Measurements from ENCODE around the gene SNX10. TPM values are rescaled to one million over a fixed set of nuclear protein-coding genes. Genes with fewer than 3 reads are reported as not detected.
A peak's percentile ranks its signal among the peaks of the same experiment; 100 is the strongest.

The SNX10 gene
- polyA plus RNA-seq, 6 donors from 2014 or later = 138 to 210 (median 164) TPM

- ATAC-seq (ENCODE audit: low read depth in 2 of 2) (no peak), DNase-seq (no peak)
- Mint-ChIP-seq H3K36me3 (no peaks in the 10 kb centered on the region), H3K27ac (no peak overlapping the region), H3K9me3 (no peaks in the 10 kb centered on the region), H3K27me3 (peaks cover 0 to 29% (median 18%) of the 10 kb centered on the region in 3 donors), H3K4me1 (peaks cover 0 to 6% (median 0%) of the 10 kb centered on the region in 3 donors), H3K4me3 (no peak overlapping the region)
These were observed 96.6 kb downstream of the SNX10 start for GRCh38 chr7:26388256-26388655.

- ATAC-seq (ENCODE audit: low read depth in 2 of 2) = no peak
- Mint-ChIP-seq H3K36me3 (no peaks in the 10 kb centered on the region), H3K27ac (no peak overlapping the region), H3K4me1 (peaks cover 0 to 6% (median 0%) of the 10 kb centered on the region in 3 donors), H3K27me3 (peaks cover 0 to 29% (median 18%) of the 10 kb centered on the region in 3 donors), H3K4me3 (no peak overlapping the region), H3K9me3 (no peaks in the 10 kb centered on the region)
- no peak for DNase-seq
These were observed 98.4 kb downstream of the SNX10 start for GRCh38 chr7:26390016-26390415.

DNA sequence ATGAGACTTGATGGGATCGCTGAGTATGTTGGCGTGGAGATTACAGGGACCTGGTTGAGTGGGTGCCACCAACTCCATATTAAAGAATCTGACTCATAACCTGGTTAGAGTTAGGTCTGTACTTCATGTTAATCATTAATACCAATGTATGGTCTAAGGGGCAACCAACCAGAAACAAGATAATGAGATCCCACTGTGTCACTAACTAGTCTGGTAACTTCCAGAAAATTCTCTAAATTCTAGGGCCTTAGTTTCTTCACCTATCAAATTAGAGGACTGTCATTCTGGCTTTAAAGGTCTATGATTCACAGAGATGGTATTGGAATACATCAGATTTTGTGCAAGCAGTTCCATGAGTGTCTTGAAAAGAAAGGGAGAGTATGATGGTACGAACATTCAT, 102.2 kb downstream of the SNX10 start:
- peaks cover 7 to 17% (median 12%) of the 10 kb centered on the region in 3 donors for H3K4me1 Mint-ChIP-seq
- H3K4me3 Mint-ChIP-seq = no peak overlapping the region
- no peaks in the 10 kb centered on the region for H3K9me3 Mint-ChIP-seq
- peaks cover 0 to 18% (median 16%) of the 10 kb centered on the region in 3 donors for H3K27me3 Mint-ChIP-seq
- H3K27ac Mint-ChIP-seq = no peak overlapping the region
- no peak for ATAC-seq (ENCODE audit: low read depth in 2 of 2)
- H3K36me3 Mint-ChIP-seq = peaks cover 0 to 3% of the 10 kb centered on the region in 2 donors
- DNase-seq = no peak

DNA sequence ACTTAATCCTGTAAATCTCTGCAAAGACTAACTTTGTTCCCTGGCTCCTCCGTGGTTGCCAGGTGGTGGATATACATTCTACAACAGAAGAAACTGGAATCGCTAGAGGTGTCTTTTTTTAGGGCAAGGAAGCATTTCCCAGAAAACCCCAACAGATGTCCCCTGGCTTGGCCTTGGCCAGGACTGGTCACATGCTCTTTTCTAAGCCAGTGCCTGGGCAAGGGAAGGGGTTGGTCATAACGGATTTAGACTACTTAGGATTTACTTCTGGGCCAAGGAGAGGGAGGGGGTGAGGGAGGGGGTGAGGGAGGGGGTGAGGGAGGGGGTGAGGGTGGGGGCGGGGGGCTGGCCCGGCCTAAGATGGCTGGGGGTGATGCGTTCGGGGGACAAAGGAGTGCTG, 105.7 kb downstream of the SNX10 start:
- peaks cover 0 to 9% of the 10 kb centered on the region in 2 donors for H3K36me3 Mint-ChIP-seq
- no peak for DNase-seq
- no peak for ATAC-seq (ENCODE audit: low read depth in 2 of 2)
- H3K4me1 Mint-ChIP-seq = peaks cover 22 to 41% (median 31%) of the 10 kb centered on the region in 3 donors
- H3K4me3 Mint-ChIP-seq = peak overlapping the region; percentile 35 to 98 (median 88)
- no peaks in the 10 kb centered on the region for H3K9me3 Mint-ChIP-seq
- peak overlapping the region in 3 of 6 donors; percentile 92 to 96 (median 95) for H3K27ac Mint-ChIP-seq
- H3K27me3 Mint-ChIP-seq = peaks cover 0 to 10% (median 10%) of the 10 kb centered on the region in 3 donors

GRCh38 chr7:26397796-26398426, 106.2 kb downstream of the SNX10 start:
- peaks cover 0 to 10% (median 10%) of the 10 kb centered on the region in 3 donors for H3K27me3 Mint-ChIP-seq
- ATAC-seq (ENCODE audit: low read depth in 2 of 2) (peak; percentile 15 to 17), DNase-seq (peak; percentile 47)
- peak overlapping the region; percentile 83 to 98 (median 90) for H3K4me3 Mint-ChIP-seq
- H3K4me1 Mint-ChIP-seq = peaks cover 22 to 41% (median 31%) of the 10 kb centered on the region in 3 donors
- H3K36me3 Mint-ChIP-seq = peaks cover 0 to 9% of the 10 kb centered on the region in 2 donors
- no peaks in the 10 kb centered on the region for H3K9me3 Mint-ChIP-seq
- peak overlapping the region; percentile 44 to 96 (median 94) for H3K27ac Mint-ChIP-seq

- DNase-seq = no peak
These were observed 106.7 kb downstream of the SNX10 start for GRCh38 chr7:26398427-26398755.

DNA sequence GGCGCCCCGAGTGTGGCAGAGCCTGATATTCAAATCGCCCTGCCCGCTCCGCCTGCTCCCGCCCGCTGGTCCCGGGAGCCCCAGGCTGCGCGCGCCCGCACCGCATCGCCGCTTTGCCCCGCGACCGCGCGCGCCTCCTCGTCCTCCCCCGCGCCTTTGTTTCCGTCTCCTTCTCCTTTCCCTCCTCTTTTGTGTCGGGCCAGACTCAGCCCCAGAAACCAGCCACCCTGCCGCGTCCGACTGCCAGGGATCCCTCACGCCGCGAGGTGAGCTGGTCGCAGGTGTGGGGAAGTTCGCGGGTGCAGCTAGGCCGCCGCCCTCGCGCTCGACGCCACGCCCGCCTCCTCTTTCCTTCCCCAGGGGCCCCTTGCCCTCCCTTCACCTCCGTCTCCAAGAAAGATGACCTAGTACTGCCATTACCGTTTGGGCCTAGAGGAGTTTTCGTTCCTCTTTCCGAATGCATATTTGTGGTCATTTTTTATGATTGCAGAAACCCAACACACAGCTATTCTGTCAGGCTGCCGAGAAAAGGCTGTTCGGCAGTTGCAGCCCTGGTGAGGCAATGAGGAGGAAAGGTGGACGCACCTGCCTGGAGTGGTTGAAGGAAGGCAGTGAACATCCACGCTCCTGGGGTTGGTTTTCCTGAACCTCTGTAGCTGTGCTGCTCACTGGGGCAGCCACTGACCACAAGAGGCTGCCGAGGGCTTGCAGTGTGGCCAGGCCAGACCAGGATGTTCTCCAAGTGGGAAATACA, 107.3 kb downstream of the SNX10 start:
- H3K9me3 Mint-ChIP-seq = no peaks in the 10 kb centered on the region
- DNase-seq = peak; percentile 87
- H3K4me1 Mint-ChIP-seq = peaks cover 22 to 41% (median 31%) of the 10 kb centered on the region in 3 donors
- H3K27me3 Mint-ChIP-seq = peaks cover 0 to 10% (median 6%) of the 10 kb centered on the region in 3 donors
- peak overlapping the region; percentile 83 to 100 (median 98) for H3K4me3 Mint-ChIP-seq
- peaks cover 0 to 9% of the 10 kb centered on the region in 2 donors for H3K36me3 Mint-ChIP-seq
- ATAC-seq (ENCODE audit: low read depth in 2 of 2) = peak; percentile 86
- peak overlapping the region; percentile 68 to 99 (median 96) for H3K27ac Mint-ChIP-seq

More at GRCh38 chr7:26398427-26398755, 106.7 kb downstream of the SNX10 start:
- H3K27ac Mint-ChIP-seq = peak overlapping the region in 4 of 6 donors; percentile 92 to 96 (median 94)
- peaks cover 0 to 9% of the 10 kb centered on the region in 2 donors for H3K36me3 Mint-ChIP-seq
- ATAC-seq (ENCODE audit: low read depth in 2 of 2) = peak; percentile 42 to 43
- peak overlapping the region; percentile 83 to 100 (median 98) for H3K4me3 Mint-ChIP-seq
- peaks cover 22 to 41% (median 31%) of the 10 kb centered on the region in 3 donors for H3K4me1 Mint-ChIP-seq
- no peaks in the 10 kb centered on the region for H3K9me3 Mint-ChIP-seq
- peaks cover 0 to 10% (median 10%) of the 10 kb centered on the region in 3 donors for H3K27me3 Mint-ChIP-seq

- DNase-seq (no peak), ATAC-seq (ENCODE audit: low read depth in 2 of 2) (no peak)
- peaks cover 0 to 14% (median 4%) of the 10 kb centered on the region in 3 donors for H3K27me3 Mint-ChIP-seq
- peak overlapping the region in 3 of 6 donors; percentile 14 to 97 (median 97) for H3K27ac Mint-ChIP-seq
- H3K4me1 Mint-ChIP-seq = peaks cover 22 to 41% (median 31%) of the 10 kb centered on the region in 3 donors
- peaks cover 0 to 9% of the 10 kb centered on the region in 2 donors for H3K36me3 Mint-ChIP-seq
- peak overlapping the region in 6 of 8 donors; percentile 83 to 98 (median 96) for H3K4me3 Mint-ChIP-seq
- no peaks in the 10 kb centered on the region for H3K9me3 Mint-ChIP-seq
These were observed 108.1 kb downstream of the SNX10 start for GRCh38 chr7:26399736-26400135.

- ATAC-seq (ENCODE audit: low read depth in 2 of 2) (no peak), DNase-seq (no peak)
- Mint-ChIP-seq H3K36me3 (peaks cover 12 to 15% of the 10 kb centered on the region in 2 donors), H3K9me3 (peaks cover 0 to 18% (median 12%) of the 10 kb centered on the region in 7 donors), H3K27ac (no peak overlapping the region), H3K4me1 (peaks cover 17 to 26% (median 19%) of the 10 kb centered on the region in 3 donors), H3K27me3 (peaks cover 0 to 10% (median 0%) of the 10 kb centered on the region in 3 donors), H3K4me3 (no peak overlapping the region)
These were observed 112.0 kb downstream of the SNX10 start for GRCh38 chr7:26403640-26404039.

DNA sequence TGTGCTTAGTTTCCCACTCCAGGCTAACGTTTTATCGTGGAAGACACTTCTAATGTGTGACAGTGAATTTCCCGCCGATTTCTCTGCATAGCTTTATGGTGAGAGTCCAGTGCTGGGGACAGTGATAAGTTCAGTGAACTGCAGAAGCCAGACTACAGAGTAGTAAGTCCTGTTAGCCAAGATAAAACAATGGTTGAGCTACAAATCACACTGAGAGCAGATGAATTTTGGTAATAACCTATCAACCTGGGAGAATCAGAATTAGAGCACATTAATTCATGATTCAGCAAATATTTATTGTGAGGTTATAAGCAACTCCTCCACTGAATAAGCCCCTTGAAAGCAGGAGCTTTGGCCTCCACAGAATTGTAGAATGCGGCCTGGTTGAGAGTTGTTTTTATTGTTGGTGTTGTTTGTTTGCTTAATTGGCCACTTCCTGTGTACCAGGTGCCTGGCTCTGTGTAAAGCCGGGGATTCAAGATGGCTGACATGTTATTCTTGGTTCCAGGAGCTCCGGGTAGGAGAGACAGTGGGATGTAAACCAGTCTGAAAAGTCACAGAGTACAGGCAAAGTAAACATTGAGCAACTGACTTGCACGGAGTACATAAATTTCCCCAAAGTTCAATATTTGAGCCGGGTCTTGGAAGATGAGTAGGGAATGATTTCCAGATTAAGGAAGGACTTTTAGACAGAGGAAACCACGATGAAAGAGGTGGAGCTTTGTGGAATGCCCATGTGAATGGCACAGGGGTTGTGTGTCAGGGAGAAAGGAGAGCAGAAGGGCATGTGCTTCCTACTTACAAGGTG, 112.7 kb downstream of the SNX10 start:
- Mint-ChIP-seq H3K27ac (peak overlapping the region in 1 of 6 donors; percentile 27), H3K27me3 (peaks cover 0 to 10% (median 0%) of the 10 kb centered on the region in 3 donors), H3K4me3 (no peak overlapping the region), H3K4me1 (peaks cover 9 to 18% (median 12%) of the 10 kb centered on the region in 3 donors), H3K9me3 (peaks cover 0 to 18% (median 12%) of the 10 kb centered on the region in 7 donors), H3K36me3 (peaks cover 8 to 12% of the 10 kb centered on the region in 2 donors)
- DNase-seq (no peak), ATAC-seq (ENCODE audit: low read depth in 2 of 2) (no peak)

GRCh38 chr7:26406433-26406832, 114.8 kb downstream of the SNX10 start:
- no peak overlapping the region for H3K4me3 Mint-ChIP-seq
- peaks cover 8 to 12% of the 10 kb centered on the region in 2 donors for H3K36me3 Mint-ChIP-seq
- H3K4me1 Mint-ChIP-seq = no peaks in the 10 kb centered on the region
- H3K27me3 Mint-ChIP-seq = peaks cover 0 to 10% (median 0%) of the 10 kb centered on the region in 3 donors
- H3K9me3 Mint-ChIP-seq = peaks cover 0 to 18% (median 12%) of the 10 kb centered on the region in 7 donors
- no peak for DNase-seq
- no peak for ATAC-seq (ENCODE audit: low read depth in 2 of 2)
- H3K27ac Mint-ChIP-seq = no peak overlapping the region

- Mint-ChIP-seq H3K36me3 (peaks cover 8 to 12% of the 10 kb centered on the region in 2 donors), H3K27ac (no peak overlapping the region), H3K9me3 (peaks cover 0 to 18% (median 12%) of the 10 kb centered on the region in 7 donors), H3K4me1 (no peaks in the 10 kb centered on the region), H3K27me3 (peaks cover 3 to 7% (median 5%) of the 10 kb centered on the region in 3 donors), H3K4me3 (no peak overlapping the region)
- ATAC-seq (ENCODE audit: low read depth in 2 of 2) (no peak), DNase-seq (no peak)
These were observed 118.2 kb downstream of the SNX10 start for GRCh38 chr7:26409661-26410547.

Data from naive B cell (primary cell).